LNCAP (cell line): ENCODE results near the gene CDH4.

Experiments
- CTCF ChIP-seq: fragments of 450-650 bp; IDR thresholded peaks from 2 replicates; pipeline ENCODE4 v1.5.1; 2017; ENCODE audit warnings: mild to moderate bottlenecking

The CDH4 gene

GRCh38 chr20:61881861-61882260 lies 629.8 kb downstream of the CDH4 start:
- TF ChIP-seq CTCF, result no peak

GRCh38 chr20:61882716-61883615 lies 630.9 kb downstream of the CDH4 start:
- no peak for TF ChIP-seq CTCF

- no peak for TF ChIP-seq CTCF
Observed at GRCh38 chr20:61883857-61884393, 631.9 kb downstream of the CDH4 start.

- TF ChIP-seq CTCF, result no peak
Observed at GRCh38 chr20:61884571-61885389, 632.7 kb downstream of the CDH4 start.

GRCh38 chr20:61885759-61886715 lies 634.0 kb downstream of the CDH4 start:
- TF ChIP-seq CTCF, result no peak

GRCh38 chr20:61886721-61887595 lies 634.9 kb downstream of the CDH4 start:
- TF ChIP-seq CTCF, result peak; percentile 98
